ENCODE data around the gene LRP1B.

Gene LRP1B

DNA sequence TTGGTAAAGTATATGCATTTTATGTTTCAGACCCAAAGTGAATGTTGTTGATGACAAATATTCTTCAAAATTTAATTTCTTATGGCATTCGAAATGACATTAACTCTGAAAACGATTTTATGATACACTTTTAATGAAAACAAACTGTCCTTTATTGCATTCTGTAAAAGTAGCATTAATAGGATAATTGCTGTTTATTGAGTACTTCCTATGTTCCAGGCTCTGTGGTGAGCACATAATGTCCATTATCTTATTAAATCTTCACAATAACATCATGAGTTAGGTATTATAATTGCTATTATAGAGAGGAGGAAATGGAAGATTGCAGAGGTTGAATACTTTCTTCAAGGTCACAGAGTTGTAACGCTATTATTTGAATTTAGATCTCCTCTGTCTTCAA is 638.0 kb downstream of the LRP1B start:
- H3K36me3 Mint-ChIP-seq: no peaks in the 10 kb centered on the region
- no peak overlapping the region for H3K27ac Mint-ChIP-seq
- CTCF ChIA-PET: no interaction called here
- H3K4me1 Mint-ChIP-seq: no peaks in the 10 kb centered on the region
- no peaks in the 10 kb centered on the region for H3K27me3 Mint-ChIP-seq
- no peak for DNase-seq
- no peak overlapping the region for H3K4me3 Mint-ChIP-seq
- peaks cover 3% of the 10 kb centered on the region for H3K9me3 Mint-ChIP-seq

DNA sequence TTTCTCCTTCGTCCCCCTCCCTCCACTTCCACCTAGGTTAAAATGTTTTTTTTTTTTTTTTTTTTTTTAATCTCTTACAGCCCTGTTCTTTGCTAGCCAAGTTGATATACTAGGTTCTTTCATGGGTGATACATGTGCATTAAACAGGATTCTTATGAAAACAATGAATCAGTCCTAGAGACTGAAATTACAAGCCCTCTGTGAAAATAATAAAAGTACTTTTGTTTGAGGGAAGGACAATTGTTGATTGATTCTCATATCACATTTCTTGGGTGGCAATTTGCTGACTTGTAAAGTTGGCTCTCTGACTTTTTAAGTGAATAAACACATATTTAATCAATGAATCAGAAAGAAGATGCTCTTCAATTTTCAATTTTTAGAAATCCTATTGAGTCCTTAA is 639.9 kb downstream of the LRP1B start:
- Mint-ChIP-seq H3K9me3 (peaks cover 3% of the 10 kb centered on the region), H3K27ac (no peak overlapping the region), H3K36me3 (no peaks in the 10 kb centered on the region), H3K4me3 (no peak overlapping the region), H3K4me1 (no peaks in the 10 kb centered on the region), H3K27me3 (no peaks in the 10 kb centered on the region)
- DNase-seq: no peak
- CTCF ChIA-PET: no interaction called here

DNA sequence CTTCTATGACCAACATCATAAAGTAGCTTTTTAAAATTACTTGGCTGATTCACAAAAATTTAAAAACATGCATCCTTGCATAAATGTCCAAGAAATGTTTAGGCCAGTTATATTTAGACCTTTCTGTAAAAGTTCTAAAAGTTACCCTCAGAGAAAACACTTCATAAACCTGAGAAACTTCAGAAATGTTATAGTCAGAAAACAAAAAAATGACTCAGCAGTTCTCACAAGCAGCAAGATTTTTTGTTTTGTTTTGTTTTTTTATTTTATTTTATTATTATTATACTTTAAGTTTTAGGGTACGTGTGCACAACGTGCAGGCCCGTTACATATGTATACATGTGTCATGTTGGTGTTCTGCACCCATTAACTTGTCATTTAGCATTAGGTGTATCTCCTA is 648.1 kb downstream of the LRP1B start:
- no peaks in the 10 kb centered on the region for H3K4me1 Mint-ChIP-seq
- H3K27ac Mint-ChIP-seq: no peak overlapping the region
- DNase-seq: no peak
- H3K9me3 Mint-ChIP-seq: peaks cover 2% of the 10 kb centered on the region
- no peaks in the 10 kb centered on the region for H3K36me3 Mint-ChIP-seq
- no peak overlapping the region for H3K4me3 Mint-ChIP-seq
- H3K27me3 Mint-ChIP-seq: no peaks in the 10 kb centered on the region
- CTCF ChIA-PET: no interaction called here

DNA sequence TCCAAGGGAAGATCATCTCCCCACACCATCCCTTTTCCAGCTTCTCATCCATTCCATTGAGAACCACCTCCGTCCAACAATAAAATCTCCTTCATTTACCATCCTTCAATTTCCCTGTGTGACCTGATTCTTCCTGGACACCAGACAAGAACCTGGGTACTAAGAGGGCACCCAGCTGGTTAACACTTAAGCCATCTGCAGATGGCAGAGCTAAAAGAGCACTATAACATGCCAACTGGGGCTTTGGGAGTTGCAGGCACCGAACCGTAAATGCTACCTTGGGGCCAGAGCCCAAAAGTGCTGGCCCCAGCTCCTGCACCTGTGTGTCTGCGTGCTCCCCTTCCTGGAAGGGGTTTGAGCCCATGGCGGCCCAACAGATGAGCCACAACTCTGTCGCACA is 655.0 kb downstream of the LRP1B start:
- Mint-ChIP-seq H3K4me1 (no peaks in the 10 kb centered on the region), H3K4me3 (no peak overlapping the region), H3K36me3 (no peaks in the 10 kb centered on the region), H3K27ac (no peak overlapping the region), H3K27me3 (no peaks in the 10 kb centered on the region), H3K9me3 (peaks cover 2% of the 10 kb centered on the region)
- CTCF ChIA-PET: no interaction called here
- no peak for DNase-seq

DNA sequence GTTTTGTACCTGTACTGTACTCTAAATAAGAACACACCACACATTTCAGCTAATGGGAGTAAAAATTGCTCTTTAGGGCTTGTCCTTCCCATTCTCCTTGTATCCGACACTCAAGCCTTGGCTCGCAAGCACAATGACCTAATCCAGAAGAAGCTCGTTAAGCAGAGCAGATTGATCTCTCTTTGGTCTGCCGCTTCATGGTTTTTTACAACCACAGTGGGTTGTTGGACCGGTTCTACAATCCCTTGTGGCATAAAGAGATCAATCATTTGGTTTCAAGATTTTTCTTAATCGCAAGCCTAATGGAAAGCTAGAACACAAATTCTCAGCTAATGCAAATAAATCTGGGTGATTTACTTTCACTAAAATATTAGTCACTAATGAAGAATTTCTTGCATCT is 662.1 kb downstream of the LRP1B start:
- Mint-ChIP-seq H3K27ac (no peak overlapping the region), H3K36me3 (no peaks in the 10 kb centered on the region), H3K4me1 (no peaks in the 10 kb centered on the region), H3K4me3 (no peak overlapping the region), H3K27me3 (no peaks in the 10 kb centered on the region), H3K9me3 (peaks cover 3% of the 10 kb centered on the region)
- CTCF ChIA-PET: no interaction called here
- no peak for DNase-seq

DNA sequence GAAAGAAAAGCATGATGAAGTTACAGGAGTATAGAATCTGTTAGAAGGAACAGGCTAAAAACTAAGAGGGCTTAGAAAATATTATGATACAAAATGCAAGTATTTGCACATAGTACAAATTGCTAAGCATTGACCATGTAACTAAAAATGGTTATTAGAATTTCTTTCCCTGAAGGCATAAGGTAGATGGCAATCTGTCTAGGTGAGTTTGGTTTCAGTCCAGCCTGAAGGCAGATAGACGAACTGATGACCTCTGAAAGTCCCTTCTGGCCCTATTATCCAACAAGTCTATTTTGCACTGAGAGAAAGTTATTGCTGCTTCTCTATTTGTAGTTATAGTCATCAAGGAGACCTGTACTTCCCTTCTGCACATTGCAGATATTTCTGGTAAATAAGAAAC is 663.5 kb downstream of the LRP1B start:
- Mint-ChIP-seq H3K9me3 (peaks cover 3% of the 10 kb centered on the region), H3K4me3 (no peak overlapping the region), H3K36me3 (no peaks in the 10 kb centered on the region), H3K27ac (no peak overlapping the region), H3K27me3 (no peaks in the 10 kb centered on the region), H3K4me1 (no peaks in the 10 kb centered on the region)
- DNase-seq: no peak
- CTCF ChIA-PET: no interaction called here

DNA sequence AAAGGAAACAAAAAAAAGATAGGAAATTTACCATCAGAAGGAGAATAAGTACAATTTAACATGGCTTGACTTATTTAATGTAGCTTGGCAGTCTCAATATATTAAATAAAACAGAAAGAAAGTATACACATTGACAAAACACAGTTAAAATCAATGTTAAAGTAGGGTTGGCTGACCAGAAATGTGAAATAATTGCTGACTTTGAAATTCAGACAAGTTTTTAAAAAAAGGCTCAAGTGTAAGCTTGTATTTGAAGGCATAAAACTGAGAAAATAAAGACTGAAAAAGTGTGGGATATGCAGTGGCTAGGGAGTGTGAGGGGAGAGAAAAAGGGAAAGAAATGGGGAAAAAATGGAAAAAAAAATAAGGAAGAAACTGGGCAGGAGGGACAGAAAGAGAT is 665.8 kb downstream of the LRP1B start:
- no peaks in the 10 kb centered on the region for H3K36me3 Mint-ChIP-seq
- no peaks in the 10 kb centered on the region for H3K27me3 Mint-ChIP-seq
- H3K4me1 Mint-ChIP-seq: no peaks in the 10 kb centered on the region
- DNase-seq: no peak
- H3K4me3 Mint-ChIP-seq: no peak overlapping the region
- peaks cover 6% of the 10 kb centered on the region for H3K9me3 Mint-ChIP-seq
- CTCF ChIA-PET: no interaction called here
- H3K27ac Mint-ChIP-seq: no peak overlapping the region

DNA sequence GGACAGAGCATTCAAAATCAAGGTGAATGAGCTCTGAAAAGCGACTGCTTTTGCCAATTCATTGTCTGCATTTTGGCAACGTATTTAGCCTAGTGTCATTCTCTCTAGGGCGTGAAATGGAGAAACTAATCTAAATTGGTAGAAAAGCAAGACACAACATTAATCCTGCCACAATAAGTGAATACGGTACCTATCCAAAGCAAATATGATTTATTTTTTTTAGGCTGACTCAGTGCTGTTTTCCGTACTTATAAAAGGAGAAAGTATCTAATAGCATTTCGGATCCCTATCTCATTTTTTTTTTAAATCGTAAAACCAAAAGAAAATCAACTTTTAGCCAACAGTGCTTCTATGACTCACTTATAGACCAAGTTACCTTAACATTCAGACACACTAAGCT is 672.5 kb downstream of the LRP1B start:
- Mint-ChIP-seq H3K9me3 (peaks cover 10% of the 10 kb centered on the region), H3K4me3 (no peak overlapping the region), H3K4me1 (no peaks in the 10 kb centered on the region), H3K27ac (no peak overlapping the region), H3K36me3 (no peaks in the 10 kb centered on the region), H3K27me3 (no peaks in the 10 kb centered on the region)
- CTCF ChIA-PET: no interaction called here
- DNase-seq: no peak

DNA sequence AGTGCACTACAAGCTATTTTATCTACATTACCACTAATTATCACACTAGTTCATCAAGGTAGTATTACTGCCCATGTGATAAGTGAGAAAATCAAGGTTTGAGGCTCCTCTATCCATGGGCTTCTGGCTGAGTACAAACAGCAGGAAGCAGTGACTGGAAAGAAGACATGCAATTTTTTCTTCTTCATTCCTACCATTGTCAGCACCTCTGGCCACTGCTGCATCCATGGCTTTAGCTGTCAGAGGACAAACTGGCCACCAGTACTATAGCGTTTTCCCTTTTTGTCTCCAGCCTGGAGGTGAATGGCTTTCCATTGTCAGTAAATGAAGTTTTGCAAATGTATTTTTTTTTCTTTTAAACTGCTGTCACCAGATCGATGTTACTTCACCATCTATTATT is 674.9 kb downstream of the LRP1B start:
- Mint-ChIP-seq H3K27ac (no peak overlapping the region), H3K9me3 (peaks cover 12% of the 10 kb centered on the region), H3K4me3 (no peak overlapping the region), H3K27me3 (no peaks in the 10 kb centered on the region), H3K36me3 (no peaks in the 10 kb centered on the region), H3K4me1 (no peaks in the 10 kb centered on the region)
- DNase-seq: no peak
- CTCF ChIA-PET: no interaction called here

DNA sequence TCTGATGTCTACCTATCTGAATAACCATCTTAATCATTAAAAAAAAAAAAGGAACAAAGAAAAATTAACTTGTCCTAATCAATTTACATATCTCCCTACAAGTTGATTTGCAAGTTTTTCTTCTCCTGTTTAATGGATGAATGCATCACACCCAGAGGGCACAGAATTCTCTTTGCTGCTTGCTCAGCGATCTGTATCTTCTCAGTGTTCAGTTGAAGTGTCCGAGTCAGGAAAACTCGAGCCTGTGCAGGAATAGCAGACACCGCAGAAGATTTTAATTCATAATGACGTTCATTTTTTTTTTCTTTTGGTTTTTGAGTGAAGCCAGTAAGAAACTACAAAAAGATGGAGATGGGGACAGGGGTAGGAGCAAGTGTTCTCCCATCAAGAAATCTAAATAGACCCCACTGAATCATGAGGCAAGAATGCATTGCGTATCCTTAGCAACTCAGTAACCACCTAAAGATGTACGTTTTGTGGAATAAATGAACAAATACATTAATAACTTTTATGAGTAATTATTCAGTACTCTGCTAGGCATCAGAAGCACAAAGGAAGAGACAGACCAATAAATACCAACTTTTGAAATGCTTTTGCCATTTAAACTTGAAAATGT is 675.5 kb downstream of the LRP1B start:
- H3K9me3 Mint-ChIP-seq: peaks cover 12% of the 10 kb centered on the region
- no peaks in the 10 kb centered on the region for H3K27me3 Mint-ChIP-seq
- H3K4me1 Mint-ChIP-seq: no peaks in the 10 kb centered on the region
- no peak overlapping the region for H3K4me3 Mint-ChIP-seq
- no peaks in the 10 kb centered on the region for H3K36me3 Mint-ChIP-seq
- no peak overlapping the region for H3K27ac Mint-ChIP-seq
- CTCF ChIA-PET: no interaction called here
- DNase-seq: no peak

DNA sequence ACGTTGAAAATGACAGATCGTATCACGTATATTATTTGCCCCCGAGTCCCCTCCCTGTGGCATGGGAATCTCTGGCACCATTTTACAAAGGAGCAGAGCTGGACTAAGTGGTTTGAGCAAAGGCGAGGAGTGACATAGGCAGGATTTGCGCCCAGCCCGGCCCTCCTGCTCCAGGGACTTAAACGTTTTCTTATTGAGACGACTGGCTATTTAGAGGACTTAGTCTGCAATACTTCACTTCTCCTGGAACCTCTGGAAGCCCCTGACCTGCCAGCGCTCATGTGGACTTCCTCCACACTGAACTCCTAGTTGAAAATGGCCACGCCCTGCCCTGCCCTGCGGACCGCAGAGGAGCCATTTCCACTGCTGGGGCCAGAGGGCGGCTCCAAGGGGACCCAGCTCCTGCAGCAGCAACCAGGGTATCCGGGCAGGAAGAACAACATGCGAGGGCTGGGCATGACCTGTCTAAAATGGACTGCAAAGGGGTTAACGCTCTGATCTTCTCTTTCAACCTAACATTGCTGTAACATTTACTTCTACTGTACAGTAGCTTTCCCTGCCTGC is 690.7 kb downstream of the LRP1B start:
- H3K9me3 Mint-ChIP-seq: peaks cover 10% of the 10 kb centered on the region
- no peak overlapping the region for H3K27ac Mint-ChIP-seq
- no peaks in the 10 kb centered on the region for H3K4me1 Mint-ChIP-seq
- no peaks in the 10 kb centered on the region for H3K27me3 Mint-ChIP-seq
- no peak for DNase-seq
- H3K4me3 Mint-ChIP-seq: no peak overlapping the region
- H3K36me3 Mint-ChIP-seq: no peaks in the 10 kb centered on the region
- CTCF ChIA-PET: no interaction called here

DNA sequence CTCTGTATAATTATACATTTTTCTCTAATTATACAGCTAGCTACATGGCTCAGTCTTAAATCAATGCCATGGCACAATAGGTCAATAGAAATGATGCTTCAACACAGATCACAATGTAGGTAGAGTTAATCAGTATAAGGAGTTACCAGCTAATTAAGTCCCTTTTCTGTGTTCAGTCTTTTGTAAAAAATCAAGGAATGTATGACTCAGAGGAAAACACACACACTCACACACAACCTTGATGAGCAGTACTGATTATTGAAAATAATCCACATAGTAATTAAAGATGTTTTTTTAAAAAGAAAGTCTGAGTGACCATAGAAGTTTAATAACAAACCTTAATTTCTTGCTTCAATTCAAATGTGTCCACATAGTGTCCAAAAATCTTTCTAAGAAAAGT is 691.3 kb downstream of the LRP1B start:
- H3K4me3 Mint-ChIP-seq: no peak overlapping the region
- no peak overlapping the region for H3K27ac Mint-ChIP-seq
- no peaks in the 10 kb centered on the region for H3K4me1 Mint-ChIP-seq
- H3K36me3 Mint-ChIP-seq: no peaks in the 10 kb centered on the region
- H3K27me3 Mint-ChIP-seq: no peaks in the 10 kb centered on the region
- DNase-seq: no peak
- H3K9me3 Mint-ChIP-seq: peaks cover 10% of the 10 kb centered on the region
- CTCF ChIA-PET: no interaction called here

DNA sequence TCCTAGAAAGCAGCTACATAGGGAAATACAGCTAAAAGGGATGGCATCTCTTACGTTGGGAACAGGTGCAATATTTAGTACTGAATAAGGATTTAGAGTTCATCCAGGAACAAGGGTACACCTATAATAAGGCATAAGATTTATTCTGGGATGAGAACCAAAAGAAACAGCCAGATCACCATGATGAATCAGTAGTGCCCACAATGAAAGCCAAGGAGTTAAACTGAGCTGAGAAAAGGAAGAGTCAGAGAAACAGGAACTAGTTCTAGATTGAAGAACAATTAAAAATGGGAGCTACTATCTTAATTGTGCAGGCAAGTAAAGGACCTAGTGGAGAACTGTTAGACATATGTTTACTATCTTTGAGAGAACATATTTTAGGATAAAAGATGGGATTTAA is 692.3 kb downstream of the LRP1B start:
- H3K36me3 Mint-ChIP-seq: no peaks in the 10 kb centered on the region
- no peak overlapping the region for H3K27ac Mint-ChIP-seq
- no peaks in the 10 kb centered on the region for H3K4me1 Mint-ChIP-seq
- no peak for DNase-seq
- peaks cover 5% of the 10 kb centered on the region for H3K9me3 Mint-ChIP-seq
- no peak overlapping the region for H3K4me3 Mint-ChIP-seq
- H3K27me3 Mint-ChIP-seq: no peaks in the 10 kb centered on the region
- CTCF ChIA-PET: no interaction called here

DNA sequence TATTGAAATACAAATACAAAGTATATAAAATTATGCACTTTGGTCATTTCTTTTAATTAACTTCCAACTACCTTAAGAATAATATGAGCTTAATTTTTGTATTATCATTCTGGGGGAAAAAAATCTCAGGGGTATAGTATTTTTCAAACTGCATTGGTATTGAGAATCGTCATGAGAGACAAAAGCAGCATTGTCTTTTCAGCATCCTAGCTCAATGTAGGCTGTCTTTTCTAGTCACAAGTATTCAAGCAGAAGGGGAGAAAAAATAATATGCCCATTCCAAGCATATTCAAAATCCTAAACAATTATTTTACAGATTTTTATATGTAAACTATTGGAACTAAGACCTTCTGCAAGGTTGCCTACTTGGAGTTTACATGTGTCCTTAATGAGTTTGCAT is 693.3 kb downstream of the LRP1B start:
- CTCF ChIA-PET: interaction anchor here (0.7 kb wide), 1 partner anchor 20 kb away, joined by 3 read pairs; no protein-coding TSS in a partner anchor
- Mint-ChIP-seq H3K27me3 (no peaks in the 10 kb centered on the region), H3K4me3 (no peak overlapping the region), H3K4me1 (no peaks in the 10 kb centered on the region), H3K27ac (no peak overlapping the region), H3K36me3 (no peaks in the 10 kb centered on the region), H3K9me3 (peaks cover 7% of the 10 kb centered on the region)
- no peak for DNase-seq

DNA sequence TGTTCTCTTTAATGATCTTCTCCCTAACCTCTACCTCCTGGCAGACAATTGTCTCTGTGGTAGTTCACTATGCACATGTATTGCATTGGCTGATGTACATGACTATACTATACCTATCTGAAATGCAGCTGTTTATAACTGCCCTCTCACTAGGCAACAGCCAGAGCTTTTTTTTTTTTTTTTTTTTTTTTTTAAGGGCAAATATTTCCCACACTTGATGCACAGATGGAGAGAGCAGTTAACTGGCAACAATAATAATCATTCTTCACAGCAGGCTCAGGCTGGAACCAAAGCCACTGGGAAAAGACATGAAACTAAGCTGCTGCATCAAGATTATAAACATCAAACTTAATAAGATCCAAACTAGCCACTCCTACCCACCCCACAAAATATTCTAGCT is 707.7 kb downstream of the LRP1B start:
- no peak overlapping the region for H3K4me3 Mint-ChIP-seq
- H3K27ac Mint-ChIP-seq: no peak overlapping the region
- H3K27me3 Mint-ChIP-seq: no peaks in the 10 kb centered on the region
- no peak for DNase-seq
- no peaks in the 10 kb centered on the region for H3K36me3 Mint-ChIP-seq
- H3K4me1 Mint-ChIP-seq: no peaks in the 10 kb centered on the region
- peaks cover 5% of the 10 kb centered on the region for H3K9me3 Mint-ChIP-seq
- CTCF ChIA-PET: no interaction called here

DNA sequence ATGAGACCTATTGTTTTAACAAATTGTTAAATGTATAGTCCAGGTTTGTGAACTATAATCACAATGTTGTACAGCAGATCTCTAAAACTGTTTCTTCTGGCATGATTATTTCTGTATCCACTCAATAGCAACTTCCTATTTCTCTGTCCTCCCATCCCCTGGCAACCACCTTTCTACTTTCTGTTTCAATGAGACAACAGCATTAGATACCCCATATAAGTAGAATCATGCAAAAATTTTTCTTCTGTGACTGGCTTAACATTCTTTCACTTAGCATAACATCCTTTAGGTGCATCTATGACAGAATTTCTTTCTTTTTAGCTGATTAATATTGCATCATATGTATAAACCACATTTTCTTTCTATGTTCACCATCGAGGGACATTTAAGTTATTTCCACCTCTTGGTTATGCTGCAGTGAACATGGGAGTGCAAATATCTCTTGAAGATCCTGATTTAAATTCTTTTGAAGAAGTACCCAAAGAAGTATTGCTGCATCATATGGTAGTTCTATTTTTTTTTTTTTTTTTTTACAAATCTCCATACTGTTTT is 713.5 kb downstream of the LRP1B start:
- H3K36me3 Mint-ChIP-seq: no peaks in the 10 kb centered on the region
- peaks cover 12% of the 10 kb centered on the region for H3K9me3 Mint-ChIP-seq
- CTCF ChIA-PET: no interaction called here
- DNase-seq: no peak
- no peaks in the 10 kb centered on the region for H3K27me3 Mint-ChIP-seq
- H3K27ac Mint-ChIP-seq: no peak overlapping the region
- no peaks in the 10 kb centered on the region for H3K4me1 Mint-ChIP-seq
- H3K4me3 Mint-ChIP-seq: no peak overlapping the region

Measured in activated naive CD4-positive, alpha-beta T cell treated with anti-CD3 and anti-CD28 coated beads, Interleukin-2, amount 10 ng/mL, durations not matched to agents 7 days and 5 days (primary cell).